HG02973 (cell line): Measurements from ENCODE around the gene PKP4.

Experiments
- ATAC-seq: cut with Tn5 transposase; IDR thresholded peaks from one replicate; pipeline ENCODE4 v1.9.1; 2021; ENCODE audit warnings: moderate library complexity; ENCODE audit not compliant: unreplicated experiment

Gene PKP4

DNA sequence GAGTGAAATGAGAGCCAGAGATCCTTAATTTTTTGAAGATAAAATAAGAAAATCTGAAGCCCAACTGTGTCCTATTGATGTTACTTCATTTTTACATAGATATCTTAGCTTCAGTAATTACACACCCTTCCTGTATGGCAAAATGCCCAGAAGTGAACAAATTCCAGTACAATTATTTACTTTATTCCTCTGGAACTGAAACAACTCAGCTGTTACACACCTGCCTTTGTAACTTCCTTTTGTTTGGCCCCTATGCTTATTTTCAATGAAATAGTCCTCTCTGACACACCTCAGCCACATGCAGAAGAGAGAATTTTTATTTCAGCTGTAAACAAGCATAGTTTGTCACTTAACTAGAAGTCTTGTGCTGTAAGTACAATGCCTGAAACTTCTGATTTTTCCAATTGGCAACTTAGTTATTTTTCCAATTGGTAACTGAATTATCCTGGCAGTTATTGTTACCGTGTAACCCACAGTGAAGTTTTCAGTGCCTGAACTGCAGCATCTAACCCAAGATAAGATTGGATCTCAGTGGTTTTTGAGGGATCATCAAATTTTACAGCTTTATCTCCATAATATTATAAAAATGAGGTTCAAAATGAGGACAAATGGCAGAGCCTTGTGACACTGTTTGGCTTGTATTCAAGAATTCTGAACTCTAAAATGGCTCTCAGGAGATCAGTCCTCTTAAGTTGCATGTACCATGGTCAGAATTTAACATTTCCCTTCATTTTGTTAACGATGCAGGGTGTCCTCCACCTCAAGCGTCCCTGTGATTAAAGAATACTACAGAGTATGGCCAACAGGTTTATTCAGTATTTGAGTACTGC lies 82.6 kb downstream of the PKP4 start:
- no peak for ATAC-seq

DNA sequence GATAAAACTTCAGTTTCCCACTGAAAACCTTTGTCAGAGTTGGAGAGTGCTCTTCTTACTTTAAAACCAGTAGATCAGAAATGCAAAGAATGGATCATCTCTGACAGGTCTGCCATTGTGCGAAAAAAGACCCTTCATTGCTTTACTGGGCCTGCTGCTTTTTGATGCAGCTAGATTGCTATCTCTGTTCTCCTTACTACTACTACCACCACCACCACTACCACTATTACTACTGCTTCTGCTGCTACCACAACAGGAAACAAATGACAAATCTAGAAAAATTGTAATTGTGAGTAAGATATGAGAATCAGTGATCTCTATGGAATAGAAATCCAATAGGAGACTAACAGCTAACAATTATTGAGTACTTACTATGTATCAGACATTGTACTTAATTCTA lies 85.8 kb downstream of the PKP4 start:
- no peak for ATAC-seq

DNA sequence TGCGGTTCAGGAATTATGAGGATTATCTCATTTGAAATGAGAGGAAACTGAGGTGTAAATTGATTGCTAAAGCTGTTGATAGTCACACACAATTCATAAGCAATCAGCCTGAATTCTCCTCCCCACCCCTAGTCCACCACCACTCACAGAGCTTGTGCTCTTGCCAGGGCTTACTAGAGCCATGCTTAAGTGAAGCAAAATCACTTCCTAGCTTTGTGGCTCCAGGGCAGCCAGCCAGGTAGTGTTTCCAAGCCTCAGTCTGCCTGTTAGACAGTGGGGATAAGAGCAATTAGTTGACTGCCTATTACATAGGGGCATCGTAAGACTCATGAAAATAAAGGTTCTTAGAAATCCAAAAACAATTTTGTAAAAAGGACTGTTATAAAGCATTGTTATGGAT lies 87.2 kb downstream of the PKP4 start:
- no peak for ATAC-seq

DNA sequence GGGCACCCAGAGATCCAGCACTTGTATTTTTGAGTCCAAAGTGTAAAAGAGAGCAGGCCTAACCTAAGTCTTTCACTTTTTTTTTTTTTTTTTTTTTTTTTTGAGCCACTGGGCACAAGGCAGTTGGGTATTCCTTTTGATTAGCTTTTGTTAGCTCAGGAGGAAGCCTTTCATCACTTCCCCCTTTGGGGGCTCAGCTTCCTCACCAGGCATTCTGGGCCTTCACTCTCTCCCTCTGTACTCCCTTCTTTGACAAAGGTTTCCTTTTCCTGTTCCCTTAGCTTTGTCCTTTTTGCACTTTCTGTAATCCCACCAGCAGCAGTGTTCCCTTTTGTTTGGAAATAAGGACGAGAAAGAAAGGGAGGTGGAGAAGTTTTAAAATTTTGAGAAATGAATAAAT lies 88.2 kb downstream of the PKP4 start:
- ATAC-seq = no peak

DNA sequence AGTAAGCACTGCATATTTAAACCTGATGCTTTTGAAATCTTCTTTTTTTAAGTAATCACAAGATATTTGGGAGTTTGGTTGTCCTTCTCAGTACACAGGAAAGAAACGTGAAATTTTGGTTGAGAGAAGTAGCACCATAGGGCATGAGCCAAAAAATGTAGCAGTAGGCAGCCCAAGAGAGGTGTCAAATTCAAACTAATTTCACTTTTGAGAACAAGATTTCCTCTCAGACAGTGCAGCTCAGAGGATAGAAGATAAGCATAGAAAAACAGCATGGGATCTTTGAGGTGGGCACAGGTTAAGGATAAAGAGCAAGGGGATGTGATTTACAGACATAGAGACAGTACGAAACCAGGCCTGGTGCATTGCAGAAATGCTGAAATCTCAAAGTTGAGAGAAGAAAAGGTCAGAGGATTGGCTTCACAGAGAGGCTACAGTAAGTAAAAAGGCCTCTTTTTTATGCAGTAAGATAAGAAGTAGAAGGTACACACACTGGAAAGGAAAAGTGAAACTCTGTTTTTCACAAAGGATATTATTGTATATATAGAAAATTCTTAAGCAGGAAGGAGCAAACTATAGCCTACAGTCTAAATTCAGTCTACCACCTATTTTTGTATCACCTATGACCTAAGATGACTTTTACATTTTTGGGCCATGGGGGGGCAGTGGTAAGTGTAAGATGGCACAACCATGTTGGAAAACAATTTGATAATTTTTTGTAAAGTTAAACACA lies 89.8 kb downstream of the PKP4 start:
- ATAC-seq = peak; percentile 63

DNA sequence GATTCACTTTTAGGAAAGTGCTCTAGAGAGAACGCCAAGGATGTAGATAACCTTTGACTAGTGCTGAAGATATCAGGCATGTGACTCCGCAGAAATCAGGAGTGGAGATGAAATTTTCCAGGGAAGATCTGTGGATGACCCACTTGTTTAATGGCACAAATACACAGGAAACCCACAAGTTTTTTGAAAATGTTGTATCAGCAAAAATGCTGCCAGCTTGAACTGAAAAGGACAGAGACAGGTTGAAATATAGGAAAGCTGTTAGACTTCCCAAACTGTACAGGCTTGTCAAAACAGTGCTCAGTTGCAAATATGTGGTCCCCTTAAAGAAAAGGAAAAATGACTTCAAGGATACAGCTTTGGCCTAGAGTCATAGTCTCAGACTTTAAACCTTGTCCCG lies 96.5 kb downstream of the PKP4 start:
- ATAC-seq = no peak

DNA sequence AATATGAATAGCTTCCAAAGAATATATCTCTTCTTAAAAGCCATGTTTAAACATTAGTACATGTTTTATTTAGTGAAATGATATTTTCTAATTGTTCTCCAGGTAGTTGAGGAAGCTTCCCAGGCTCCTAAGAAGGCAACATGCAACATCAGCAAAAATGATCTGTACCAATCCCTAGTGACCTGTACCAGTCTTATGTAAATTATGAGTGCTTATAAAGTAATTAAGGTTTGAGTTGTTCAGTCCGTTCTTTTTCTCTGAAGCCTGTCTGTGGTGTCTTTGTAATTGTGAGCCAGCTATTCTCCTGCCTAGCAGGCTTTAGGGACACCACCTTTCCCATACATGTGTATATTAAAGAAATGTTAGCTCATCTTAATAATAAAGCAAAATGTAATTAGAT lies 98.2 kb downstream of the PKP4 start:
- no peak for ATAC-seq

DNA sequence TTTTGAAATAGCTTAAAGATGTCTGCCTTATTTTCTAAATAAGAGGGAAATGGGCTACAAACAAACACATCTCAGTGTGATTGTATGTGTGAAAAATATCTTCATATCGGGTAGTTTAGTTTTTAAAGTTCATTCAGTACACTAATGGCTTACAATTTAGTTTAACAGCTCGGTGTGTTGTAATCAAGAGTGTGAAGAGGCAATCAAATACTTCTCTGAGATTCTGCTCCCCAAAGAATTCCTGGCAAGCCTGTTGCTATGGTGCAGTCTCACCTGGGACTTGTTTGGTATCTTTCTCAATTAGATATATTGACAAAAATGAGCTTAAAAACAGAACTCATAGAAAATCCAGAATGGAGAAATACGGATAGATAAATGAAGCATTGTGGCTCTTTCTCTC lies 99.4 kb downstream of the PKP4 start:
- ATAC-seq = no peak

DNA sequence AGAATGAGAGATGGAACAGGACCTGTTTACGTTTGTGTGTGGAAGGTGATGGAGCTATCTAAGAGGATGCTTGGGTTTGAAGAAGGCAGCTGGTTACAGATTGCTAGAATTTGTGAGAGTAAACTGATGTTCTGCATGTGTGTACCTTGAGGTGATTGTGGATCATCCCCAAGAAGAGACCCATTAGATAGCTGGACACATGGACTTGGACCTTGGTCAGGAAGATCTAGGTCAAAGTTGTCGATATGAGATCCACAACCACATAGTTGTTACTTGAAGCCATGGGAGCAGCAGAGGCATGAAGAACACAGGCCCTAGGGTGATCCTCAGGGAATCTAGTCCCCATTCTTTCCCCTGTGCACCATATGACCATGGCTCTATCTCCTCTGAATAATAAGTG lies 101.0 kb downstream of the PKP4 start:
- ATAC-seq = no peak

DNA sequence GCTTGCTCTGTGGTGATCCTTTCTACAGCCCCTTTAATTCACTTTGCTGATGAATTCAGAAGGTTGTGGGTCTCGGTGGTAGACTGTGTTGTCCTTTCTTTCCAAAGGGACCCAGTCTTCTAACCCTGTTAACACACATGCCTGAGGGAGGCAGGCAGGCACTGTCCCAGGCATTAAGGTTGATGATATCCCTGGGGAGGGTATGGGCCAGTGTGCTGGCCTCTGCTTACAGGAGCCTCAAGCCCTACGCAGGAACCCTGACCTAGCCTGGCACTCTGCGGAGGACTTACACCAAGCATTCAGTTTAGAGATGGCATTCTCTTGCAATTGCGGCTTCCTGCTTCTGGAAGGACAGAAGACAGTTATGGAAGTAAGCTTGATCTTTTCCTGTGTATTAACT lies 102.5 kb downstream of the PKP4 start:
- ATAC-seq = no peak

DNA sequence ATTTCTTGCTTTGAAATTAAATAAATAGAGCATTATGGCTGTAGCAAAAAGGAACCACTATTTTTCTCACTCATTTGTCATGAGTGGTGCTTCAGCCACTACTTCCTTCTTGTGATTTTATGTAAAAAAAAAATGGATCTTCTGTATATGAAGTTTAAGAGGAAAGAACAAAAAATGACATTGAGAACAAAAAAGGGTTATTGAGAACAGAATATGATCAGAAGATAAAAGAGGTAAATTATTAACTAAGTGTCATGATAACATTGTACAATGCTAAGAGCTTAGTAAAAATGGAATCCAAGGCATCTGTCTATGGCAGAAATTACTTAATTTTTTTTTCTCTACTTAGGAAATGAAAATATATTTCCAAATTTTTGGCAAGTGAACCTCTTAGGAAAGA lies 103.5 kb downstream of the PKP4 start:
- ATAC-seq = no peak

DNA sequence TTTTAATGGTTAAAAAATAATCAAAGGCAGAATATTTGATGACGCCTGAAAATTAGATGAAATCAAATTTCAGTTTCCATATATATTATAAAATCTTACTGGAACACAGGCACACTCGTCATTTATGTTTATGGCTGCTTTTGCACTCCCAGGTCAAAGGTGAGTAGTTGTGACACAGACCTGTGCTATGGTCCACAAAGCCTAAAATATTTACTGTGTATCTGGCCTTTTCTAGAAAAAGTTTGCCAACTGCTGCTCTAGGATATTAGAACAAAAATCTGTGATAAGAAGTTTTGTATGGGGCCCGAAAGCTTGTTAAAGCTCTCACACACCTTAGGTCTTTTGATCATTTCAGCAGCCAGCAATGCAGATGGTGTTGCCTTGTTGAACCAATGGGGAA lies 104.3 kb downstream of the PKP4 start:
- no peak for ATAC-seq

DNA sequence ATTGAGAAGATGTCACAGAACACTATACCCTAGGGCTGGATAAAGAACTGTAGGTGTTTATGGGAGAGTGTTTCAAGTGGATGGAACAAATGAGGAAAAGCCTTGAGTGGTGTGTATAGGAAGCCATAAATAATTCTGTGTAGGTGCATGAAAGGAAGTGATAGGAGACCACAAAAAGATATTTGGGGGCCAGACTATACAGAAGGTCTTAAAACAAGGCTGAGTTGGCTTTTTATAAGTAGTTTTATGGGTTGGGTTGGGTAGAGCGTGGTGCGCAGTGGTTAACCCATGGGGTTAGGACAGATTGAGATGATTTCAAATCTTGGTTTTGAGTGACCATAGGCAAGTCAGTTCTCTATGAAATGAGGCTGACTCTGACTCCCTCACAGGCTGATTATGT lies 110.5 kb downstream of the PKP4 start:
- no peak for ATAC-seq

DNA sequence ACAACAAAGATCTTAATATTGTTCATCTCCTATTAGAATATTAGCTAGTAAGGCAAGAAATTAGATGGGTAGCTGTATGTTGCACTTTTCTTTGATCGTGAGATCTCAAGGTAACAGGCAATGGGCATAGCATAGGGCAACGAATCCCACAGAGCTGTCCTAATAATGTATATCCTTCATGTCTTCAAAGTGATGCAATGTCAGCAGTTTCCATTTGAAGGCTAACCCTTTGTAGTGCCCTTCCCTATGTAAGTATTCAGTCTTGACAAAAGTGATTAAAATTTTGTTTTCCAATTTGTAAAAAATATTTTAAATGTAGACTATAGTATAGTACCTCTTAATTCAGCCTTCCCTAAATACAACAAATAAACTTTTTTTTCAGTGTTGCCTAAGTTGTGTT lies 112.5 kb downstream of the PKP4 start:
- ATAC-seq = no peak

DNA sequence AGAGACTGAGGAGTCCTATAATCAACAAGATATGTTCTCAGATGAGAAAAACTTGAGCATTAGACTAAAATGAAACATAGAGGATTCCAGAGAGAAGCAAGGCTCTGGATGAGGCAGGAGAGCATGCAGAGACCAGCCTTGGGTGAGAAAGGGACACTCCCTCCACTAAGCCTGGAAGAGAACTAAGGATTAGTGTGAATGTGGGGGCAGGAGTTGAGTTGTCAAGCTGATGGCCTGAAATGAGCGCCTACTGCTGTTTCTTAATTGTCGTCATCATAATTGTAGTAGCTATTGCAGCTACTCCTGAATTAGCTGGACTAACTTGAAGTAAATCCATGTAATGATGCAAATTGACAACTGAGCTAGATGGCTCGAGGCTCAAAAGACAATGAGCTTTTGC lies 114.1 kb downstream of the PKP4 start:
- no peak for ATAC-seq

DNA sequence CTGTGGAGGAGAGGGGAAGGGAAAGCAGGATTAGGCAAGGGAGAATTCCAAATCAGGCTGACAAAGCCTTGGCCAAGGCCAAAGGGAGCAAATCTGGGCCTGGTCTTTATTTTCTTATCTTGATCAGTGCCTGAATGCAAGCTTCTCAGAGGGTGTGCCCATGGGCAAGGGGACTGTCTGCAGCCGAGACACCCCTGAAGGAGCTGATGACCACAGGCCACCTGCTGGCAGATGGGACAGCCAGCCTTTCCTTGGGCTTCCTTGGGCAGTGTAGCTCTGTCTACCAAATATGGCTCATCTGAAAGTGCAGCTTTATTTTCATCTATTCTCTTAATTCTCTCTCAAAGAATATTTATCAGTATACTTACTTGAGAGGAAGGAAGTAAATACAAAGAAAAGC lies 117.0 kb downstream of the PKP4 start:
- ATAC-seq = no peak

DNA sequence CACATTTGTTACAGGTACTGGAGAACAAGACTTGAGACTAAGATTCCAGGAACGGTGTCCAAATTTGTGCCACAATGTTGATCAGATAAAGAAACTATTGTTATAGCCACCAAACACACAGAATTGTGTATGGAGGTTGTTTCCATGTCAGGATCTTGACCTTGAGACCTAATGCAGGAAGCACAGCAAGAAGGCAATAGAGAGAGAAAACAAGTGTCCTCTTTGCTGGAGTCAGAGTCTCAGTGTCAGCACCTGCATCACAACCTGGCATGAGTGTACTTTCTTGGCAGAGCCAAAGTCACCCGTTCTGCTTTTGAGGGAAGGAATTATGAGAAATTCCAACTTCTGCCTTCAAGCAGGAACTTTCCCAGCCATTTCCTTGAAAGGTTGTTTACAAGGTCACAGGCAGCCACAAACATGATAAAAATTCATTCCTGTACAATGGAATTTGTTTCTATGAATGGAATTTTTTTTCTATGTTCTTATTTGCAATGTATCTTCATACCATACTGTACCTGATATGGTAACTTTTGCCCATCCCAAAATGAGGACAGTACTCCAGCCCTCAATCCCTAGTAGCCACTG lies 118.4 kb downstream of the PKP4 start:
- ATAC-seq = no peak

DNA sequence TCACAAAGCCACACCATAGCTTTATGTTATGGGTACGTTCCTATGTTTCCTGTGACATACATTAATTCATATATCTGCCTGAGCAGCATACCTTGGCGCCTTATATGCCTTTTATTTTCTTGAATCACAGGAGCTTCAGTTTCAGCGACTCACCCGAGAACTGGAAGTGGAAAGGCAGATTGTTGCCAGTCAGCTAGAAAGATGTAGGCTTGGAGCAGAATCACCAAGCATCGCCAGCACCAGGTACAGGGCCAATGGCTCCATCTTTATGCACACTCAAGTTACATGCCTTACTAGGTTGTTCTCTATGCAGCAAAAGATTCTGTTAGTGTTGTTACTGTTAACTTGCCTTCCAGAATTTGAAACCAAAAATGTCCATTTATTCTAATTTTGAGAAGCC lies 120.4 kb downstream of the PKP4 start:
- no peak for ATAC-seq

DNA sequence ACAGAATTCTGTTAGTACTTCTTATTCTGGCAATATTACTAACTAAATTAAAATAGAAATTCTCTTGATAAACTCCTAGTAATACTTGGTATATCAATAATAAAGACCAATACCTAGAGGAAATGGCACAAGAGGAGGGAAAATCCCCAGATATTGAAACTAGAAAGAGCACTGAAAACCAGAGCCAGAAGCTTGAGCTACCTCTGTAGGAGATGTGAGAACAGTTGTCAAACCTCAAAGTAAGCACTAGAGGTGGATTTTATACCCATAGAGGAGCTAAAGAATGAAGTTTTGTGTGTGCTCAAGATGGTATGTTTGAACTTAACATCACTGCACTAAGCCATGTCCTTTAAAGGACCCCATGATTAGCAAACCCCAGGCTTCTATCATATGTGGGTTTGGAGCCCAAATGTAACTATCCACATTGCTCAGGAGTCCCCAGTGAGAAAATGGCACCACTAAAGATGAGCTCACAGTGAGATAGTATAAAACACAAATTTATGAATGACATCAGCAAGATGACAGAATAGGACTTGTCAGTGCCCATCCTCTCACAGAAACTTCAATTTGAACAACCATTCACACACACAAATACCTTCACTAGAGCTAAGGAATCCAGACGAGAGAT lies 122.1 kb downstream of the PKP4 start:
- ATAC-seq = peak; percentile 92

DNA sequence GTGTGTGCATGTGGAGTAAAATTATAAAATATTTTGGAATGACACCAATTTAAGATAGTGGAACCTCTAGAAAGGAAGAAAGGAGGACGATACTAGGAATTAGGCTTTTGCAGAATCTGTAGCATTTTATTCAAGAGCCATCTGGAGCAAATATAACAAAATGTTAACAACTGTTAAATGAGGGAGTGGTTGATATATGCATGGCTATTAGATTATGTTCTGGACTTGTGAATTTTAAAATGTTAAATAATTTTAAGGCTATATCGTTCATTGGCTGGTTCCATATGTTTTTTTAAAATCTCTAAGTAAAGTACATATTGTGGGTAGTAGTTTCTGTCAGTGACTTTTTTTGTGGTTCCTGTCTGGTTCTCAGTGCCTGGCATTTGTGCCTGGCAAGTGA lies 123.2 kb downstream of the PKP4 start:
- ATAC-seq = no peak

DNA sequence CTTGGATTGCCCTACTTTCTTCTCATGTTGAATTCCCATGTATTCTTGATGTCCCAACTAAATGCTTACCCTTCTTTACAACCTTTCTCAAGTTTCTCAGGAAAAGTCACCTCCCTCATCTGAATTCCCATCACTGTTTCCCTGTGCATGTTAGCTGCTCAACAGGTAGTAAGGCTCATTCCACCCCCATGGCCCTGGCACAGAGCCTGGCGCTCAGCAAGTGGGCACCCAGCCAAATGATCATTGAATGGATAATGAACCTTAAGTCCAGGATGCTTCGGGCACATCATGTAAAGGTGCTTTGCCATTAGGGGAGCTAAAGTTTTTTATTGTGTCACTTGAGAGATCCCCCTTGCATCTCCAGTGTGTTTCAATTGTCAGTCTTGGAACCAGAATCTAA lies 124.0 kb downstream of the PKP4 start:
- ATAC-seq = no peak

DNA sequence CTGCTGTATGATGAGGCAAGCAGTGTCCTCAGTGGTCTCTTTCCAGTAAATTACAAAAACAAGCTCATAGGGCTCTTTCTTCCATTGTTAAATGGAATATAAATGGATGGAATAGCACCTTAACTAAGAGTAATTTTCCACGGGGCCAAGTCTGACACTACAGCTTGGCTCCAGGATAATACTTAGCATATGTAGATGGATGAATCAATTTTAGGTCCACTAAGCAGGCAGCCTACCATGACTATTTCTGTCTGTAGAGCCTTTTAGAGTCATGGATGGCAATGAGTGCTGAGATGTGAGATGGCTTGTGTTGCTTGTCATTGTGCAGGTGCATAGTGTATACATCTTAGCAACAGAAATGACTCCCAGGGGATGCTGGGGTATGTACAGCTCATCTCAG lies 125.9 kb downstream of the PKP4 start:
- no peak for ATAC-seq
